ENCODE data around the gene SLC2A4RG.

Gene SLC2A4RG

DNA sequence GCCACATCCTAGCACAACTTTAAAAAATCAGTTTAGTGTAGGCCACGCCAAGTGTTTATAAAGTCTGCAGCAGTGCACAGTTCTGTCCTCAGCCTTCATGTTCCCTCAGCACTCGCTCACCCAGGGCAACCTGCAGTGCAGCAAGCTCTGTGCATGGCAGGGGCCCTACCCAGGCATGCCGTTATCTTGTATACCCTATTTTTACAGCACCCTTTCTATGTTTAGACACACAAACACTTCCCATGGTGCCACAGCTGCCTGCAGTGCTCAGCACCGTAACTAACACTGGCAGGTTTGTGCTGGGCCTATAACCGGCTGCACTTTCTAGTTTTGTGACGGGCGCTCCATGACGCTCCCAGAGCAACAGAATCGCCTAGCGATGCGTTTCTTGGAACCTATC lies 47.7 kb downstream of the SLC2A4RG start:
- DNase-seq: no peak
- no peak for TF ChIP-seq GATA1 (IDR thresholded peaks at IDR 0.05; ENCODE audit: low read depth, low read length)
- TF ChIP-seq POLR2A (IDR thresholded peaks at IDR 0.05; ENCODE audit: low read length): no peak

DNA sequence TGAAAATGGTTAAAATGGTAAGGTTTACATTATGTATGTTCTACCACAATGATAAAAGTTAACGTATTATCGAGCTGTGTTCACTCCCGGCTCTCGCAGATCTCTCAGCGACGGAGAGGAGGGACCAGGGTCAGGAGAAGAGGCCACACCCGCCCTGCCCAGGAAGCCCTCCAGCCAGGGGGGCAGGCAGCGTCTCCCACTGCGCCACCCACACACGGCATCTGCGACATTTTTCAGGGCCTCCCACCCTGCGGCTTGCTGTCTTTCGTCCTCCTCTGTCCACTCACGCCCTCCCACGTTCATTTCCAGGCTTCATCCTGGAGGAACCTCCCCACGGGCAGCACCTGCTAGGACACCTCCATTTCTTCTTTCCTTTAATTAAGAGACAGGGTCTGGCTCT lies 48.2 kb downstream of the SLC2A4RG start:
- TF ChIP-seq POLR2A (IDR thresholded peaks at IDR 0.05; ENCODE audit: low read length): no peak
- TF ChIP-seq GATA1 (IDR thresholded peaks at IDR 0.05; ENCODE audit: low read depth, low read length): no peak
- DNase-seq: no peak

DNA sequence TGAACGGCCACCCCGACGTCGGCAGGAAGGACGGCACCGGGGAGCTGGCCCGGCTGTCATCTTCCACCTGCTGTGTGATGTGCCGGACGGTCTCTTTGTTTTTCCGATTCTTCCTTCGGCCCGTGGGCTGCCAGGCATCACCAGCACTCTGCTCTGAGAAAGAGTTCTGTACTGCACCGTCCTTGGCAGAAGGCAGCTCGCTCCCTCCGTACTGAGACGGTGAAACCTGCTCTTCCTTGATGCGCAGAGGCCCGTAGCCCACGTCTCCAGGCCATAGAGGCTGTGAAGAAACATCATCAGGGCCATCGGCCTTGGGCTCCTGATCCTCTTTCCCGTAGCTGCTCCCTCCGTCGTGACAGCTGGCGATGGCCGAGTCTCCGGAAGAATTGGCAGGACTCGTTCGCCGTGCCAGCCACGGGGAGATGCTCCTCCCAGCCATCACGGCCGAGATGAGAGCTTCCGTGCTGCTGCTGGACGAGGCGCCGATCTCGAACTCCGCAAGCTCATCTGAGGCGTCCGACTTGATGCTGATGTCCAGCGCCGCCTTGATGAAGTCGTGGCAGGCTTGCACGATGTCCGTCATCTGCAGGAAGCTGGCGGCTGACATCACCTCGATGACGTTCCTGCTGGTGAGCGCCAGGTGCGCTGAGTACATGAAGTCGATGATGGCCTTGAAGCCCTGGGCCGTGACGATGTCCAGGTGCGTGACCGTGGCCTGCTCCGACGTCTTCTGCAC lies 50.4 kb downstream of the SLC2A4RG start:
- TF ChIP-seq GATA1 (IDR thresholded peaks at IDR 0.05; ENCODE audit: low read depth, low read length) (no peak), POLR2A (IDR thresholded peaks at IDR 0.05; ENCODE audit: low read length) (no peak)
- no peak for DNase-seq

DNA sequence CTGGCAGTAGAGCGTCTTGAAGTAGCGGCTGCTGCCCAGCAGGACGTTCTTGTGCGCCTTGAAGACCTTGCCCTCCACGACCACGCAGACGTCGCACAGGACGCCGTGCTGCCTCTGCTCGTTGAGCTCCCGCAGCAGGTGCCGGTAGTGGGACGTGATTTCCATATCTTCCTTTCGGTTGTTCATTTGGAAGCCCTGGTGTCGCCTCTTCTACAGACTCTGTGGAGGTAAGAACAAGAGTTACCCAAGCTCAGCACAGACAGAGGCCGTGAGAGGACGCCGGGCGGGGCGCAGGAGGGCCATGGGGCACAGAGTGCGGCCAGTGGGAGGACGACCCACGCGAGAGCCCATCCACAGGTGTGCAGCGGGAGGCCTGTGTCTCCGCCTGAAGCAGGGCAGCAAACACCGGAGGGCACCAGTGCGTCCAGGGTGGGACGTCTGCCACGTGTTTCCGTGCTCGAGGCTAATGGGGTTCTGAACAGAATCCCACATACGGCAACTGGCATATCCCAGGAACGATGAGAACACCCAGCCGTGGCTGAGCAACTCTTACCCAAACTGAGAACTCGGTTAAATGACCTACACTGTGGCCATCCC lies 51.1 kb downstream of the SLC2A4RG start:
- DNase-seq: no peak
- TF ChIP-seq GATA1 (IDR thresholded peaks at IDR 0.05; ENCODE audit: low read depth, low read length) (no peak), POLR2A (IDR thresholded peaks at IDR 0.05; ENCODE audit: low read length) (no peak)

DNA sequence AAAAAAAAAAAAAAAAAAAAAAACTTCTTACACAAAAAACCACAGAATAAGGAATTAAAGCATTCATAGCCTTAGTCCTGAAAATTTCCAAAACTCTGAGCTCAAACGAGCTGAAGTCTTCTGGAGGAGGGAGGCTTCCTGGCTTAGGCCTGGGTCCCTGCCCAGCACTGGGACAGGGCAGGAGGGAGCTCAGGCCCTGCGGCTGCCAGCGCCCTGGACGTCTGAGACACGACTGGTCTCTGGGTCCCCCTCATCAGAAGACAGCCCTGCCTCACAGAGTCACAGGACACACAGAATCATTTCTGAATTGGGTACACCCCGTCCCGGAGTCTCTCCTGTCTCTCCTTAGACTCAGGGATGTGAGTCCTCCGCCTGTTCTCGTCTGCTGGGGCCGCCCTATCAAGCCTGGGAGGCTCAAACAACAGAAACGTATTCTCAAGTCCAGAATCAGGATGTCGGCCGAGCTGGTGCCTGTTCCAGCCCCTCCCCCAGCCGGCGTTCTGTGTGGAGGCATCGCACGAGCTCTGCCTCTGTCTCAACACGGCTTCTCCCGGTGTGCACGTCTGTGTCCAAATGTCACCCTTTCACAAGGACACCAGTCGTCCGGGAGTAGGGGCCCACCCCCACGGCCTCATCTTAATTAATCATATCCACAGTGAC lies 52.1 kb downstream of the SLC2A4RG start:
- DNase-seq: no peak
- no peak for TF ChIP-seq POLR2A (IDR thresholded peaks at IDR 0.05; ENCODE audit: low read length)

DNA sequence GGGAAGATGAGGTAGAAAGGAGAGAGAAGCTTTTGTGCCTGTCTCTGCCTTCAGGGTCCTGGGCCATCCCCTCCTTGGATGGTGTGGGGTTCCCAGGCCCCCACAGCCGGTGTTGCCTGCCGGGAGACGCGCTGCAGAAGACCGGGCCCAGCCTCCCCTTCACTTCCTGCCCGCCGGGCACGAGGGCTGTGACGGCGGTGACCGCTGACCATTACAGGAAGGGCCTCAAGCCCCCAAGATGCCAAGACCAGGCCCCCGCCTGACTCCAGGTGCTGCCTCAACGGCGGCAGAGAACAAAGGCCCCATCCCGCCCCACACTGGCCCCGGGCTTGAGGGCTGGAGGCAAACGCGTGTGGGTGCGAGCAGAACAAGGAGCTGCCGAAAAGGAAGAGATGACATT lies 53.3 kb downstream of the SLC2A4RG start:
- TF ChIP-seq GATA1 (IDR thresholded peaks at IDR 0.05; ENCODE audit: low read depth, low read length) (no peak), POLR2A (IDR thresholded peaks at IDR 0.05; ENCODE audit: low read length) (no peak)
- DNase-seq: no peak

Measured in erythroblast (primary cell).